Measurements from ENCODE around the gene AFF4.

Gene AFF4

DNA sequence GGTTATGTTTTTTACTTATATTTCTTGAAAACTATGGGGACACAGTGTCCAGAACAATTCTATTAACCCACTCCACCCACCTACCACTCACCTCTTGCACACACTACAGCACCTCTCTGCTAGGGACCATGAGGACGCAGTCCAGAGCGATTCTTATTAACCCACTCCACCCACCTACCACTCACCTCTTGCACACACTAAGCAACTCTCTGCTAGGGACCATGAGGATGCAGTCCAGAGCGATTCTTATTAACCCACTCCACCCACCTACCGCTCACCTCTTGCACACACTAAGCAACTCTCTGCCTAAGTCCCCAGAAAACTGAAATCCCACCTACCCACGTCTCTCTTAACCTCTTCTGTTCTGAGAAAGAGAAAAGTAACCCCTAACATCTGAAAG, 130.8 kb downstream of the AFF4 start:
- POLR2A ChIA-PET = no interaction called here
- TF ChIP-seq, protein P1, sequence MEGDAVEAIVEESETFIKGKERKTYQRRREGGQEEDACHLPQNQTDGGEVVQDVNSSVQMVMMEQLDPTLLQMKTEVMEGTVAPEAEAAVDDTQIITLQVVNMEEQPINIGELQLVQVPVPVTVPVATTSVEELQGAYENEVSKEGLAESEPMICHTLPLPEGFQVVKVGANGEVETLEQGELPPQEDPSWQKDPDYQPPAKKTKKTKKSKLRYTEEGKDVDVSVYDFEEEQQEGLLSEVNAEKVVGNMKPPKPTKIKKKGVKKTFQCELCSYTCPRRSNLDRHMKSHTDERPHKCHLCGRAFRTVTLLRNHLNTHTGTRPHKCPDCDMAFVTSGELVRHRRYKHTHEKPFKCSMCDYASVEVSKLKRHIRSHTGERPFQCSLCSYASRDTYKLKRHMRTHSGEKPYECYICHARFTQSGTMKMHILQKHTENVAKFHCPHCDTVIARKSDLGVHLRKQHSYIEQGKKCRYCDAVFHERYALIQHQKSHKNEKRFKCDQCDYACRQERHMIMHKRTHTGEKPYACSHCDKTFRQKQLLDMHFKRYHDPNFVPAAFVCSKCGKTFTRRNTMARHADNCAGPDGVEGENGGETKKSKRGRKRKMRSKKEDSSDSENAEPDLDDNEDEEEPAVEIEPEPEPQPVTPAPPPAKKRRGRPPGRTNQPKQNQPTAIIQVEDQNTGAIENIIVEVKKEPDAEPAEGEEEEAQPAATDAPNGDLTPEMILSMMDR (IDR thresholded peaks at IDR 0.05; ENCODE audit: control extremely low read depth, extremely low read depth, low read depth, missing control alignments) = no peak
- DNase-seq (ENCODE audit: extremely low spot score) = no peak
- CTCF ChIA-PET = interaction anchor here (2.6 to 20.6 kb wide), 3 partner anchors 12 to 50 kb away, joined by 9 to 215 read pairs (median 98); partner anchors contain the start of genes GDF9 and UQCRQ

DNA sequence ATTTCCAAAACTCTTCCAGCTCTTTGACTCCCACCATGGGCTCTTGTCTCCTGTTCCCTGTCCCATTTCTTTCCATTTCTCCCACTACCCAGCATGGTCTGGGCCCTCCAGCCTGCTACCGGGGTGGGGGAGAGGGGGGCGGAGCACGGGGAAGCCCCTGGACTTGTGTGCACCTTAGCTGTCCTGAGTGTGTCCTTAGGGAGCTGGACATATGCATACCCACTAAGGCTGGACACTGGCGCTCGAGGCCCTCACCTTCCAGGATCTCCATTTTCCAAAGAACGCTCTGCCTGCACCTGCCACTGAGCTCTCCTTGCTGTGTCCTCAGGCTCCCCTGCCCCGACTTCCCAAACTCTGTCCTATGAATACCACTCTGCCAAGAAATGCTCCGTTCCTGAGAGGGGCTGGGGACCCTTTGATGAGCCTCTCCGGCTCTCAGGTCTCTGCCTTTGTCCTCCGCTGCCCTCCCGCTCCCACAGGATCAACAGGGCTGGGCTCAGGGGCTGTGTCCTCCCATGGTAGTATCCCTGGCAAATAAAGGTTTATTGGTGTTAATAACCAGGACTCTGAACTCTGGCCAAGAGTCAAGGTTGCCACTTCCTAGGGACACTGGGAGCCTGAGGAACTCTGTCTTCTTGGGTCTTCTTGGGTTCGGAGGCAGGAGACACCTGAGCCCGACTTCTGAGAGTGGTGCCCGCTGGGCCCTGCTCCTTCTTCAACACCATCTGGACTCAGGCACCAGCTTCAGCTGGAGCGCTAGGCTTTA, 132.2 kb downstream of the AFF4 start:
- CTCF ChIA-PET = interaction anchor here (1.1 to 20.6 kb wide), 8 partner anchors 10 to 305 kb away, joined by 3 to 215 read pairs (median 6); partner anchors contain the start of genes GDF9 and UQCRQ
- no peak for DNase-seq (ENCODE audit: extremely low spot score)
- POLR2A ChIA-PET = no interaction called here

DNA sequence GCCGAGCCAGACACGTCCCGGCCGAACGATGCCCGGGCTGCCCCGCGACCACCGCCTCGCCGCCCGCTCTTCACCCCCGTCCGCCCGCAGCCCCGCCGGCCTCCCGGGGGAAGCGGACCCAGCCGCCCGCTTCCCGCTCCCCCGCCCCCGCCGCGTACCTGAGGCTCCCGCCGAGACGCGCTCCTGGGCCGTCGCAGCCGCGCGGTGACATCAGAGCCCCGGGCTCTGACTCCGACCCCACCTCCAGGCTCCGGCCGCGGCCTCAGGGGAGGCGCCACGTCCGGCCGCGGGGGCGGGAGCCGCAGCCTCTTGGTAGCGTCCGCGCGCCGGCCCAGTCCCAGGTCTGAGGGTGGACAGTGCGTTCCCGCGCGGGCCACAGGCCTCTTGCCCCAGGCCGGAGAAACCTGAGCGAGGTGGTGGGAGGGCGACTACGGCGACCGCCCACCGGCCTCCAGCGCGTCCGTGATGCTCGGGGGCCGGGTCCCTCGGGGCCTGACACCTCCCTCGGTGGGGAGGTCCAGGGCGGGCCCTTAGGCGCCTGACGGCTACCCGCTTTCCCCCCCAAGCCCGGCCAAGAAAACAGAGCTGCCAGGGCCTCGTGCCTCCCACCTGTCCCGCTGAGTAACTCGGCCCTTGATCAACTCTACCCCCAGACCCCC, 132.9 kb downstream of the AFF4 start, which contains the start of gene SHROOM1:
Gene SHROOM1 (minus strand): TSS at position 212 of the 659 bp plus-strand sequence. CDS start 4,507 bp downstream, outside the sequence.
- ChIA-PET POLR2A (no interaction called here), CTCF (interaction anchor here (0.8 to 20.6 kb wide), 17 partner anchors 8 to 330 kb away, joined by 3 to 215 read pairs (median 5); partner anchors contain the start of genes GDF9, LEAP2 and UQCRQ)
- TF ChIP-seq, protein P1 (IDR thresholded peaks at IDR 0.05; ENCODE audit: control extremely low read depth, extremely low read depth, low read depth, missing control alignments) = no peak
- peak; percentile 88 for DNase-seq (ENCODE audit: extremely low spot score)

More for the DNA sequence above, 132.2 kb downstream of the AFF4 start:
- TF ChIP-seq, protein P1 (IDR thresholded peaks at IDR 0.05; ENCODE audit: control extremely low read depth, extremely low read depth, low read depth, missing control alignments) = no peak

DNA sequence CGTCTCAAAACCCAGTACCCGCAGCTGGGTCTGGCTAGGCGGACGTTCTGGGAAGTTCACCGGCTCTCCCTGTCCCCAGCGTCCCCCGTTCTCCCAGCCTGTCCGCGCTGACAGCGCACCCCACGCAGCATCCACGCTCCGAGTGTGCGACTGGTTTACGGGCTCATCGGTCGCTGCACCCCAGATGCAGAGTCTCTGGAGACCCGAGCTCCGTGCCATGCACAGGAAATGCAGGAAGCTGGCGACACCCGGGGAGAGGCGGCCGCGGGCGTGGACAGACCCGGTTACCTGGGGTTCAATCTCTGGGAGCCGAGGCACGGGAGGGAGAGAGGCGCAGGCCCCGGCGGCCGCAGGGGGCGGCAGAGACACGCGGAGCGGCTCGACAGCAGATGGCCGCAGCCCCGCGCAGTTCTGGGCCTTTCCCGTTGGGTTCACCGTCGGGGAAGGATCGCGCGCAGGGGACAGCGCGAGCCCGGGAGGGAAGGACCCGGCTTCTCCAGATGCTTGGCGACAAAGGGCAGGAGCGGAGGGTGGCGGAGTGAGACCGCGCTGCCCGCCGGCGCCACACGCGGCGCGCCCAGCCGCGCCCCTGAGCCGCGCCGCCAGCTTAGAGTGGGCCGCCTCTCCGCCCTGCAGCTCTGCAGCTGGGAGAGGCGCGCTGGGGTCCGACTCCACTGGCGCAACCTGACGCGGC, 133.5 kb downstream of the AFF4 start:
- peak; percentile 90 for DNase-seq (ENCODE audit: extremely low spot score)
- ChIA-PET POLR2A (no interaction called here), CTCF (interaction anchor here (0.8 to 20.6 kb wide), 18 partner anchors 9 to 329 kb away, joined by 3 to 215 read pairs (median 4); partner anchors contain the start of genes GDF9, LEAP2, SOWAHA and UQCRQ)
- TF ChIP-seq, protein P1 (IDR thresholded peaks at IDR 0.05; ENCODE audit: control extremely low read depth, extremely low read depth, low read depth, missing control alignments) = peak; percentile 92

DNA sequence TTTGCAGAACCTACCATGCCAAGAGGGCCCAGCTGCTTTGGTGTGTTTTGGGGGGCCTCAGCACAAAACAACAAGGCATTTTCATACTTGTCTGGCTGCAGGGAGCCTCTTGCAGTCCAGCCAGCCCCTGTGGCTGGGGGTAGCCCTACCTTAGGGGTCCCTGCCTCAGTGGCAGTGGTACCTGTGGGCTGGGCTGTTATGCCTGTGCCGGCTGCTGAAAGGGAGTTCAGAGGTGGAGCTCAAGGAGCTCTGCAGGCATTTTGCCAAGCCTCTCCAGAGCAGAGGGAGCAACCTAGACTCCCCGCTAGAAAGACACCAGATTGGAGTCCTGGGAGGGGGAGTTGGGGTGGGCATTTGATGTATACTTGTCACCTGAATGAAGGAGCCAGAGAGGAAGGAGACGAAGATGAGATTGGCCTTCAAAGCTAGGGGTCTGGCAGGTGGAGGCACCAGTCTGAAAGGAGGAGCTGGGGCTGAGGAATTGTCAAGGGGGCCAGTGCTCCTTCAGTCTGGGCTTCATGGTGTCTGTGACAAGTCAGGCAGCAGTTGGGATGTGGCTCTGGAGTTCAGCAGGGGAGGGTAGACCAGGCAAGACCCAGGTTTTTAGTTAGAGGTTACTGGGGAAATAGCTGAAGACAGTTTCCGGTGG, 134.5 kb downstream of the AFF4 start:
- DNase-seq (ENCODE audit: extremely low spot score) = no peak
- ChIA-PET POLR2A (interaction anchor here (0.8 kb wide), 1 partner anchor 9 kb away, joined by 3 read pairs; no protein-coding TSS in a partner anchor), CTCF (interaction anchor here (0.8 to 20.6 kb wide), 20 partner anchors 9 to 328 kb away, joined by 3 to 215 read pairs (median 4); partner anchors contain the start of genes GDF9, SOWAHA and UQCRQ)
- TF ChIP-seq, protein P1 (IDR thresholded peaks at IDR 0.05; ENCODE audit: control extremely low read depth, extremely low read depth, low read depth, missing control alignments) = no peak

Measured in GM10248 (cell line).